HG03135 (cell line): Measurements from ENCODE around the gene KCNIP4.

Experiments used
- ATAC-seq: cut with Tn5 transposase; IDR thresholded peaks from one replicate; pipeline ENCODE4 v1.9.1; 2021; ENCODE audit warnings: mild to moderate bottlenecking, moderate library complexity; ENCODE audit not compliant: unreplicated experiment

The KCNIP4 gene

DNA sequence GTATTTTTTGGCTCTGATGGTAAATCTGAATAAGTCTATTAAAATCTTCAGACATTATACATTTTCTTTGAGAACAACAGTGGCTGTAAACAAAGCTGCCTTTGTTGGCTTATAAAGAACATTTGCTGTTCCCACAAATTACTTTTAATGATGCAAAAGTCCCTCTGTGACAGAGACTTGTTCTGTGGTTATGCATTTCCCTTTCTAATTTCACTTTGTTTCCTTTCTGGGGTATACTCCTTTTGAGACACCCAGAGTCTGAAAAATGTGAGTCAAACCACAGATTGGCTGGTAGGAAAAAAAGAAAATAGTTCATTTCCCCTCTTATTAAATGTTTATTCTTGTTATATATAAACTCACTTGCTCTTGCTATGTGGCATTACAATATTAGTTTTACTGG is 845.9 kb downstream of the KCNIP4 start:
- no peak for ATAC-seq

DNA sequence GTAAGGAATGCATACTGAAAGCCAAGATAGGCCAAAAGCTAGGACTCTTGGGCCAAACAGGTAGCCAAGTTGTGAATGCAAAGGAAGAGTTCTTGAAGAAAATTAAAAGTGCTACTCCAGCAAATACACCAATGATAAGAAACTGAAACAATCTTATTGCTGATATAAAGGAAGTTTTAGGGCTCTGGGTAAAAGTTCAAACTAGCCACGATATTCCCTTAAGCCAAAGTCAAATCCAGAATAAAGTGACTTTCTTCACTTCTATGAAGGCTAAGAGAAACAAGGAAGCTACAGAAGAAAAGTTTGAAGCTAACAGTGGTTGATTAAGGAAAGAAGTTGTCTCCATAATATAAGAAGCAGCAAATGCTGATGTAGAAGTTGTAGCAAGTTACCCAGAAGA is 850.7 kb downstream of the KCNIP4 start:
- no peak for ATAC-seq

- ATAC-seq = no peak
Observed at GRCh38 chr4:21097026-21097425, 851.5 kb downstream of the KCNIP4 start.

- no peak for ATAC-seq
Observed at GRCh38 chr4:21092531-21092930, 856.0 kb downstream of the KCNIP4 start.

DNA sequence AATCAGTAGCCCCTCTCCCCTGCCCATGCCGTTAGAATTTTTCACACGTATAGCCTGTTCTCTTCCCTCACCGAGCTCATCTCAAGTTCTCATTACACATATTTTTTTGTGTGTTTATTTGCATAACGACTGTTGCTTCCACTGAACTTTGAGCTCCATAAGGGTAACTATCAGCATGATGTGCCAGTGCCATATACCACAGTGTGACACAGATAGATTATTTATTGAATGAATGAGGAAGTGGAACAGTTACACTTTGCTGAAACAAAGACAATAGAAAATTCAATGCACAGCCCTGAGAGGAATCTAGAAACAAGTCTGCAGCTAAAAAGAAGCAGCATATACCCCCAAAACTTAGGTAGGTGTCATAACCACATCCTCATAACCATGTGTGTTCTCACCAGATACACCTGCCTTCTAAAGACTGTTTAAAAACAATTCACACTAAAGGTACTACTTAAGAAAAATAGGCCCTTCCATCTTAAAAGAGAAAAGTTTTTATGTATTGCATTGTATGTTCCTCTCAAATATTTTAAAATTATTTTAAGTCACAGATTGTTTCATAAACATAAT is 858.4 kb downstream of the KCNIP4 start:
- no peak for ATAC-seq

- ATAC-seq = no peak
Observed at GRCh38 chr4:21083413-21083812, 865.2 kb downstream of the KCNIP4 start.

DNA sequence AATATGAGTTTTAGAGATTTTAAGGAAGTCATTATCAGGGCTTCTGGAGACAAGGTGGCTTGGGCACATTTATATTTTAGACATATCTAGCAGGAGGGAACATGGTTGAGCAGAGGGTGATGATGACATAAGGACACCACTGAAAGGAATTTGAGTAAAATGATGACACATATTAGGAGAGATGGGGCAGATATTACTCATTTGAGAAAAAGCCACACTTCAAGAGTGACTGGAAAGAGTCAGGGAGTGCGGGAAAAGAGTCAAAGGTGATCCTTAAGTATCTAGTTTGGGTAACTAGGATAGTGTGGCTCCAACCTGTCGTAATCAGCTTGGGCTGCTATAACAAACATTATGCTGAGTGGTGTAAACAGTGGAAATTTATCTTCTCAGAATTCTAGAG is 870.6 kb downstream of the KCNIP4 start:
- no peak for ATAC-seq

DNA sequence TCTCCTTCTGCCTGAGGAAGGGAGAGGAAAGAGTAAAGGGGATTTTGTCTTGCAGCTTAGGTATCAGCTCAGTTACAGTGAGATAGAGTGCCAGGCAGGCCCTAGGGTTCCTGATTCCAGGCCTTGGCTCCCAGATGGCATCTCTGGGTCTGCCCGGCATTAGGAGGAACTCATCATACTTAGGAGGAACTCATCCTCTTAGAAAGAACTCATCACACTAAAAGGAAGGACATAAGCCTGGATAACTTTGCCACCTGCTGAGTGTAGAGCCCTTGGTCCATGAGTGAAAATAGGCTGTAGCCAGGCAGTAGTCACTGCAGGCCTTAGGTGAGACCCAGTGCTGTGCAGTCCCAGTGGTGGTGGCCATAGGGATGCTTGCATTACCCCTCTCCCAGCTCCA is 881.2 kb downstream of the KCNIP4 start:
- ATAC-seq = no peak

DNA sequence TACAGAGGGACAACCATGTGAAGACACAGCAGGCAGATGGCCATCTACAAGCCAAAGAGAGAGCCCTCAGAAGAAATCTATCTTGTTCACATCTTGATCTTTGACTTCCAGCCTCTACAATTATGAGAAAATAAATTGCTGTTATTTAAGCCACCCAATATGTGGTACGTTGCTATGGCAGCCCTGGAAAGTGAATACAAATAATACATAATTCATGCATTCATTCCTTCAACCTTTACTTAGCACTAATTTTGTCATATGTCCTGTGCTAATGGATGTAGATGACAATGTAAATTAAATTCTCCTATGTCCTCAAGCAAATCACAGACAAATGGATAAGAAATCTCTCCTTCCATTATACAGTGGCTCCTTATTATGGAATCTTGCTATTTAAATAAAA is 886.7 kb downstream of the KCNIP4 start:
- ATAC-seq = no peak

- no peak for ATAC-seq
Observed at GRCh38 chr4:21046141-21046540, 902.4 kb downstream of the KCNIP4 start.

DNA sequence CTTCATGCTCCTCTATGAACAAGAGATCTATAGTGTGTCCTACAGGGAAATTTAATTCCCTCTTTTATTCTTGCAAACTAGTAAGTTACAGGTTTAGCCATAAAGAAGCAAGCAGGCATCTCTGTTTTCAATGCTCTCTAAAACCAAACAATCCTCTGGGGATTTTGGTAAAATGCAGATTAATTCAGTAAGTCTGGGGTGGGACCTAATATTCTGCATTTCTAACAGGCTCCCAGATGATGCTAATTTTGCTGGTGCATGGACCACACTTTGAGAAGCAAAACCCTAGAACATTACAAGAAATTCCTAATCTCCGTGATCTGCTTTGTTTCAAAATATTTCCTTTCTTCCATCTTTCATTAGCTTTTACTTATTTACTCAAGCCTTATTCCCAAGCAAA is 903.5 kb downstream of the KCNIP4 start:
- no peak for ATAC-seq

DNA sequence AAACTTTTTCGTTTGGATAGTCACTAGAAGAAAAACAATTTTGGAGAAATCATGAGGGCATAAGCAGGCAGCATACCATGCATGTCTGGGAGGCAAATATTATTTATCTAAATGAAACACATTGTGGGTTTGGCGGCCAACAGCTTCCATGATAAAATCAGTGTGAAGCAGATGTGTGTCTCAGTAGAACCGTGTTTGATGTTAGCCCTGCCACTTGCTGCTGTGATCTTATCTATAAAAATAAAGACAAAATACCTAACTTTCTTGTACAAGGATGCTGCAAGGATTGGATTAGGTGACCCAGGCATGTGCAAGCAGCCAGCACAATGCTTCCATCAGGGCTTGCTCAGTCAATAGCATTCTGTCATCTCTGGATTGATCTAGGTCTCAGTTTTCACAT is 906.9 kb downstream of the KCNIP4 start:
- ATAC-seq = no peak

GRCh38 chr4:21034728-21035127 is 913.8 kb downstream of the KCNIP4 start:
- no peak for ATAC-seq

DNA sequence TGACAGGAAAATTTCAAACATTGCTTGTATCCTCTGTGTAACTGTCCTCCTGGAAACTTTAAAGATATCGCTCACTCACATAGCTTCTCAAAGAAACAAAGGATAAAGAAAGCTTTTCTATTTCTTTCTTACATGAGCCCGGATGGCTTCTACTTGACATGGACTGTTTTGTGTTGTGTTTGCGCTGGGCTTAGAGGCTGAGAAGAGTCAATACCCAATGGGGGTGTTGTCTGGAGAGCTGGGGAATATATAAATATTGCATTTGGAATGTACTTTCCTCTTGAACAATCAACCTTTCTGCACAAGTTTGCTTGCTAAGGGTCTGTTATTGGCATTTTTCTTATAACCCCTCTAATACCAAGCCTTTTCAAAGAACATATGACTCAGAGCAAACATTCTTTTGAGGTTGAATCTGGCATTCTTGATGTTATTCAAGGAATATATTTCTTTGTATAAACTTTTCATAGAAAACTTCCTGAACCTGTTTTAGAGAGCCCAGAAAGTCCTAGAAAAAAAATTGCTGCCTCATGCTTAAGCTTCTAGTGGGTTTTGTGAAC is 916.4 kb downstream of the KCNIP4 start:
- ATAC-seq = no peak

GRCh38 chr4:21018817-21019216 is 929.8 kb downstream of the KCNIP4 start:
- no peak for ATAC-seq

DNA sequence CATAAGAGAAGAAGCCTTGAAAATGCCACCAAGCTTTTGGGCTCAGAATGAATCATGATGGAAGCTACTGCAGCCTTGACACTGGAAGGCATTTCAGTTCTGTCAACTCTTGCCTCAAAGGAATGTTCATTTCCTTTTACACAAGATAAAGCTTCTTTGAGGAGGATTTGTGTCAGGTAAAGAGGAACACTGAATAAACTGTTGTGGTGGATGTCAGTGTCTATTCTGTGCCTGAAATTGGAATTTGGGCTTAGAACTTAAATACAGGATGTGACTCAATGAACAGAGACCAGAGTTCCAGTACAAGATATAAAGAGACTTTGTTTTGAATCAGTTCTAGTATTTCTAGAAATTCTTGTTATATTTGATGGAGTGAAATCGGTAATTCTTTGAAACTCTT is 935.1 kb downstream of the KCNIP4 start:
- no peak for ATAC-seq

- no peak for ATAC-seq
Observed at GRCh38 chr4:21012851-21013331, 935.7 kb downstream of the KCNIP4 start.

GRCh38 chr4:21011106-21011505 is 937.5 kb downstream of the KCNIP4 start:
- no peak for ATAC-seq

GRCh38 chr4:21009956-21010355 is 938.6 kb downstream of the KCNIP4 start:
- no peak for ATAC-seq

DNA sequence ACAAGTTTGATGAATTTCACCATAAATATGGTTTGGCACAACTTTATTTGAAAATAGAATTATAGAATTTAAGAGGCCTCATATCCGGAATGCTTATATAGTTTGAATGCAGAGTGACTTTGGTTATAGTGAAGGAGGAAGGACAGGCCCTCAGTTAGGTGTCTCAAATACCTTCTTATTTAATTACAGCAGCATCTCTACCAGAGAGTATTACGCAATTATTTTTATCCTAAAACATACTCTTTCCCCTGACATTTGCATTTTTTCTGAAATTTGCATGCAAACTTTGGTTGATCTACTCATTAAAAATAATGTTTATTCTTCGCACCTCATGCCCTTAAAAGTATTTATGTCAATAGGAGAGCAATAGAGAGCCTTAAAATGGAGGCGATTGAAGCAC is 942.9 kb downstream of the KCNIP4 start:
- ATAC-seq = no peak

DNA sequence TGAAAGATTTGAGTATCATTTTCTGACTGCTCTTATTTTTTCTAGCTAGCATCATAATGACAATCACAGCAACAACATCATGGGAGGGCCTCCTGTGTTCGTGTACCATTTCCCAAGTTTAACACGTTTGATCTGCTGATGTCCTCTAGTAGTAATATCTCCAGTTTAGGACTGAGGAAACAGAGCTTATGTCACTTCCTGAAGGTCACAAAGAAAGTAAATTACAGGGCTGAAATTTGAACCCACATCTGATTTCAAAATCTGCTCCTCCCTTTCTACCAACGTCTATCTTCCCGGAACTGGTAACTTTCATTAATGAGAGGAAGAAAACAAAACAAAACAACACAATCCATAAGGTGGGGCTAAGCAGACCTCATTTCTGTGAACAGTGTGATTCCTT is 945.6 kb downstream of the KCNIP4 start:
- ATAC-seq = no peak

- no peak for ATAC-seq
Observed at GRCh38 chr4:21002286-21002685, 946.3 kb downstream of the KCNIP4 start.

- no peak for ATAC-seq
Observed at GRCh38 chr4:21001490-21001889, 947.1 kb downstream of the KCNIP4 start.
